IPS-20b (cell line): ENCODE results near the gene VEGFB.

Source experiments
- H3K27ac ChIP-seq: one replicate; pipeline ENCODE4 v1.5.1; 2013; ENCODE audit warnings: low read length
- H3K27me3 ChIP-seq: 2 replicates; pipeline ENCODE4 v1.6.1; 2013; ENCODE audit warnings: mild to moderate bottlenecking, low read length, inconsistent platforms; ENCODE audit not compliant: insufficient read depth
- H3K36me3 ChIP-seq: 2 replicates; pipeline ENCODE4 v1.6.1; 2013; ENCODE audit warnings: low read depth, mild to moderate bottlenecking, inconsistent platforms, low read length, moderate library complexity; ENCODE audit not compliant: insufficient read depth
- H3K4me1 ChIP-seq: 2 replicates; pipeline ENCODE4 v1.6.1; 2013; ENCODE audit warnings: mild to moderate bottlenecking, control low read depth, inconsistent platforms, low read length, moderate library complexity; ENCODE audit not compliant: insufficient read depth
- H3K4me3 ChIP-seq: 2 replicates; pipeline ENCODE4 v1.5.1; 2013; ENCODE audit warnings: mild to moderate bottlenecking, low read length, inconsistent platforms
- H3K9ac ChIP-seq: 2 replicates; pipeline ENCODE4 v1.6.1; 2013; ENCODE audit warnings: low read depth, mild to moderate bottlenecking, inconsistent platforms, low read length, moderate library complexity
- H3K9me3 ChIP-seq: 2 replicates; pipeline ENCODE4 v1.6.1; 2013; ENCODE audit warnings: mild to moderate bottlenecking, low read depth, low read length, inconsistent platforms; ENCODE audit not compliant: insufficient read depth

Gene VEGFB

GRCh38 chr11:64204464-64204989, 29.9 kb upstream of the VEGFB start:
- Histone ChIP-seq H3K36me3 (peaks cover 77% of the 10 kb centered on the region), H3K4me3 (no peak overlapping the region), H3K4me1 (no peaks in the 10 kb centered on the region), H3K9ac (no peak overlapping the region), H3K27ac (no peak overlapping the region), H3K27me3 (no peaks in the 10 kb centered on the region), H3K9me3 (no peaks in the 10 kb centered on the region)

DNA sequence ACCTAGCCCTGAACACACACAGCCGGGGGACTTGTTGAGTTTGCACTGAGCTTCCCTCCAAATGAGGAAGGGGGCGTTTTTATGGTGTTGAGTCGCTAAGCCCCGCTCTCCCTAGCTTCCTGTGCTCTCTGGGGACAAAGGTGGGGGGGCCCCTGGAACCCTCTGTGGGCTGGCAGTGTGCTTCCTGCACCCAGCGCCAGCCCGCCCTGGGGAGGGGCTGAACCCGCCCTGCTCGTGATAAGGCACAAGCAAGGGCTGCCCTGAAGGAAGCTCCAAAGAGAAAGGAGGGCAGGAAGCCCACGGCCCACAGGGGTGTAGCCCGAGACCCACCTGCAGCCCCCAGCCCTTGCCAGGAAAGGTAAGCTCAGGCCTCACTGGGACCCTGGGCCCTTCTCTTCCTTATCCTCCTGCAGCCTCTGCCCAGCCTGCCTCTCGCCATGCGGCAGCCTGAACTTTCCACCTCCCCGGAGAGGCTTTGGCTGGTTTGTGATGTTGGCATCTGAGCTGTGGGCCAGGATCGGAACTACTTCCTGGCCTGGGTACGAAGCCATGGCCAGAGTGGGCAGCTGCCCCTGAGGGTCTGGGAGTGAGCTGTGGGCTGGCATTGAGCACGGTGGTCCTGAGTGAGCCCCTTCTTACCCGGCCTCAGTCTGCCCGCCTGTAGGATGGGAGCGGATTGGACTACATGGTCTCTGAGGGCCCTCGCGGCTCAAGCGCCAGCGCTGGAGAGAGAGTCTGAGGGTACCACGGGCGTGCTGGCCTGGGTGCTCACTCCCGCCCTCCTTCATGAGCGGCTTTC, 27.7 kb upstream of the VEGFB start, which contains the start of gene FERMT3:
TSS of gene FERMT3 (plus strand) at position 265 of the 799 bp plus-strand sequence. CDS start 644 bp downstream, outside the sequence.
- peaks cover 56% of the 10 kb centered on the region for H3K36me3 ChIP-seq
- H3K4me3 ChIP-seq: no peak within 1 kb of the TSS

DNA sequence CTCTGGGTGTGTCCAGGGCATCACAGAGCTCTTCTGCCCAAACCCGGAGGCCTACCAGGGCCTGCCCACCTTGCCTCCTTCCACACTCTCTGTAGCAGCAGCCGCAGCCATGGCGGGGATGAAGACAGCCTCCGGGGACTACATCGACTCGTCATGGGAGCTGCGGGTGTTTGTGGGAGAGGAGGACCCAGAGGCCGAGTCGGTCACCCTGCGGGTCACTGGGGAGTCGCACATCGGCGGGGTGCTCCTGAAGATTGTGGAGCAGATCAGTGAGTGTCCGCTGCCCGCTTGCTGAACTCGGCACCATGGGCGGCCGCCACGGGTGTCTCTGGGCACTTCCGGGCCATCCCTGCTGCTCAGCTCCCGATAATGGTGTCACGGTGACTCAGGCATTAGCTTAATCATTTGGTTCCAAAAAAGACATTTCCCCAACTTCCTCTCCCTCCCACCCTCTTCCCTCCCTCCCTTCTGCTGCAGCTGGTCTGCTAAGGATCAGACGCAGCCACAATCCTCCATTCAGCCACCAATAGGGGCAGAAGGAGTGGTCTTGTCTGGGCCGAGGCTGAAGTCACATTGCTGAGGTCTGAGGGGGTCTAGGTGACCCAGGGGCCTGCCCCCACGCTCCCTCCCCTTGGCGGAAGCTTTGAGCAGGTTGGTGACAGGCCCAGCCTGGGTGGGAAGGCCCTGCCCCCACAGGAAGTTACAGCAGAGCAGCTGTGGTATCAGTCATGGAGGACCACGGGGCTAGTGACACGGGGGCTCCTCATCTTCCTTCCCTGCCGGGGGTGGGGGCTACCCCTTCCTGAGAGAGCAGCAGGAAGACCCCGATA, 26.9 kb upstream of the VEGFB start:
- Histone ChIP-seq H3K9ac (no peak overlapping the region), H3K27me3 (no peaks in the 10 kb centered on the region), H3K4me1 (no peaks in the 10 kb centered on the region), H3K27ac (no peak overlapping the region), H3K4me3 (no peak overlapping the region), H3K9me3 (no peaks in the 10 kb centered on the region), H3K36me3 (peaks cover 55% of the 10 kb centered on the region)

More for the DNA sequence above, 27.7 kb upstream of the VEGFB start, which contains the start of gene FERMT3:
- no peaks in the 10 kb centered on the region for H3K9me3 ChIP-seq
- H3K27ac ChIP-seq: no peak within 1 kb of the TSS
- H3K27me3 ChIP-seq: no peaks in the 10 kb centered on the region
- no peaks in the 10 kb centered on the region for H3K4me1 ChIP-seq
- H3K9ac ChIP-seq: no peak within 1 kb of the TSS; the same call in 1 of the 2 replicates

DNA sequence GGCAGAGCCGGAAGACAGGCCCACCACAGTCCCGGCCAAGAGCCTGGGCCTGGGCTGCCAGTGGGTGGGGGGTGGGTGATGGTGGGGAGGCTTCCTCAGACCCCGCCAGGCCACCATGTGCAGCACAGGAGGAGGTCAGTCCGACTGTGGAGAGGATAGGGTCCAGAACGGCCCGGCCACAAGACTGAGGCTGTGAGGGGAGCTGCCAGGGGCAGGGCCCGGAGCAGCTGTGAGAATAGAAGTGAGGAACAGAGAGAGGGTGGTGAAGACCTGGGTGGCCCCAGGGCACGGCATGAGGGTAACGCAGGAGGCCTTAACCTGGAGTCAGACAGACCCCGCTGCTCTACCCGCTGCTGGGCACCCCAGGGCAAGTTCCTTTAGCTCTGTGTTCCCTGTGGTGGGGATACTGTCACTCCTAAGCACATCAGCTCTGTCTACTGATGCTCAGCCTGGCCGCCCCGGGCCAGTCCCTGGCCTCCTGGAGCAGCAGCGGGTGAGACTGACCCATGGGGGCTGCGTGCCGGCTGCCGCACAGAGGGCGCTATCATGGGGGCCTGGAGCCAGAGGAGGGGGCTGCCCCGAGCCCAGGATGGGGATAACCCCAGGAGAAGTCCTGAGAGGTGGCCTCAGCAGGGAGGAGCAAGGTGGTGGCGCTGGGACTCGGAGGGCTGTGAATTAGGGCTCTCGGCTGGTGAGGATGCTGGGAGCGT, 26.1 kb upstream of the VEGFB start:
- Histone ChIP-seq H3K4me1 (no peaks in the 10 kb centered on the region), H3K27ac (no peak overlapping the region), H3K9me3 (no peaks in the 10 kb centered on the region), H3K9ac (no peak overlapping the region), H3K27me3 (no peaks in the 10 kb centered on the region), H3K4me3 (no peak overlapping the region), H3K36me3 (peaks cover 48% of the 10 kb centered on the region)

GRCh38 chr11:64208796-64209562, 25.4 kb upstream of the VEGFB start:
- H3K9ac ChIP-seq: no peak overlapping the region
- H3K27ac ChIP-seq: no peak overlapping the region
- no peaks in the 10 kb centered on the region for H3K4me1 ChIP-seq

GRCh38 chr11:64209563-64209843, 24.9 kb upstream of the VEGFB start:
- Histone ChIP-seq H3K27ac (no peak overlapping the region), H3K27me3 (no peaks in the 10 kb centered on the region), H3K9ac (no peak overlapping the region), H3K9me3 (no peaks in the 10 kb centered on the region), H3K4me1 (no peaks in the 10 kb centered on the region), H3K36me3 (peaks cover 35% of the 10 kb centered on the region), H3K4me3 (no peak overlapping the region)

More at GRCh38 chr11:64208796-64209562, 25.4 kb upstream of the VEGFB start:
- peaks cover 40% of the 10 kb centered on the region for H3K36me3 ChIP-seq
- H3K4me3 ChIP-seq: no peak overlapping the region
- no peaks in the 10 kb centered on the region for H3K27me3 ChIP-seq
- H3K9me3 ChIP-seq: no peaks in the 10 kb centered on the region

DNA sequence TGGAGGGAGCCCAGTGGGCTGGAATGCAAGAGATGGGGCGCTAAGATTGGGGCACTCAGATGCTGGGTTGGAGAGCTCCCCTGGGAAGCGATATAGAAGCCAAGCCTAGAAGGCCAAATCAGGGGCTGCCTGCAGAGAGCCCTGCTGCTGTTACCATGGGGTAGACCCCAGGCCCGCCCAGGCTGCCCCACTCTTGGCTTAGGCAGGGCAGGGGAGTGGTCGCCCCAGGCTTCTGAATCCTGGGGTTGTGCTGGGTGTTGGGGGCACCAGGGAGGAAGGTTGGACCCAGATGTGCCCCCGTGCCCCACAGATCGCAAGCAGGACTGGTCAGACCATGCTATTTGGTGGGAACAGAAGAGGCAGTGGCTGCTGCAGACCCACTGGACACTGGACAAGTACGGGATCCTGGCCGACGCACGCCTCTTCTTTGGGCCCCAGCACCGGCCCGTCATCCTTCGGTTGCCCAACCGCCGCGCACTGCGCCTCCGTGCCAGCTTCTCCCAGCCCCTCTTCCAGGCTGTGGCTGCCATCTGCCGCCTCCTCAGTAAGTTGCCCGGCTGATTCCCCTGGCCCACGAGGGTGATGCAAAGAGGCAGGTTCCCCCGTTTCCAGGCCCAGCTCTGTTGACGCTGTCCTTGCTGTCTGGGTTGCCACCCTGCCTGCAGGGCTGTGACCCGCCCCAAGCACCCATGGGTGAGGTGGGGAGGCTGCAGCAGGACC, 23.9 kb upstream of the VEGFB start:
- Histone ChIP-seq H3K4me3 (no peak overlapping the region), H3K4me1 (no peaks in the 10 kb centered on the region), H3K9me3 (no peaks in the 10 kb centered on the region), H3K27me3 (no peaks in the 10 kb centered on the region), H3K27ac (no peak overlapping the region), H3K36me3 (peaks cover 27% of the 10 kb centered on the region), H3K9ac (no peak overlapping the region)

- Histone ChIP-seq H3K36me3 (peaks cover 18% of the 10 kb centered on the region), H3K27me3 (no peaks in the 10 kb centered on the region), H3K4me3 (no peak overlapping the region)
These were observed 23.1 kb upstream of the VEGFB start for GRCh38 chr11:64211181-64211872.

DNA sequence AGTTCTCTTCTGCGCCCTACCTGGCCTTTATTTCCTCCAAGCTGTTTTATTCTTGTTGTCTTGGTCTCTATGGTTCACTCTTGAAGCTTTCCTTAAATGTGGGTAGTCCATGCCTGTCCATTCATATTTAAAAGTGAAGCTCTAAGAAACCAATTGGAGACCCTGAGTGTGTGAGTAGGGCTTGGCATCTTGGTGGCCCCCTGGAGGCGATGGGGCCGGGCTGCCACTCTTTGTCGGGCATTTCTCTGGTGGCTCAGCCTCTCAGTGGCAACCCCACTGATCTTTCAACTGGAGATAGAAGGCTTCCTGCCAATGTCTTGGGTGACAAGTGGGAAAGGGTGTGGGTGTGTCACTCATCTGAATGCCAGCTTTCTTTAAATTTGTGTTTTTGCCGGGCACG, 17.5 kb upstream of the VEGFB start:
- no peaks in the 10 kb centered on the region for H3K9me3 ChIP-seq
- no peaks in the 10 kb centered on the region for H3K4me1 ChIP-seq
- H3K36me3 ChIP-seq: peaks cover 11% of the 10 kb centered on the region
- no peak overlapping the region for H3K4me3 ChIP-seq
- no peaks in the 10 kb centered on the region for H3K27me3 ChIP-seq
- H3K27ac ChIP-seq: no peak overlapping the region
- no peak overlapping the region for H3K9ac ChIP-seq

More at GRCh38 chr11:64211181-64211872, 23.1 kb upstream of the VEGFB start:
- Histone ChIP-seq H3K4me1 (no peaks in the 10 kb centered on the region), H3K9me3 (no peaks in the 10 kb centered on the region), H3K9ac (no peak overlapping the region), H3K27ac (no peak overlapping the region)

- H3K9me3 ChIP-seq: no peaks in the 10 kb centered on the region
- no peaks in the 10 kb centered on the region for H3K27me3 ChIP-seq
- H3K36me3 ChIP-seq: peaks cover 5% of the 10 kb centered on the region
- H3K4me1 ChIP-seq: no peaks in the 10 kb centered on the region
- H3K9ac ChIP-seq: no peak overlapping the region
- H3K27ac ChIP-seq: no peak overlapping the region
- no peak overlapping the region for H3K4me3 ChIP-seq
These were observed 15.6 kb upstream of the VEGFB start for GRCh38 chr11:64218628-64219353.
